ENCODE results near the gene GFI1B.

Gene GFI1B

GRCh38 chr9:132942541-132943182 is 35.8 kb upstream of the GFI1B start:
- DNase-seq (ENCODE audit: low read depth), result no peak
- TF ChIP-seq CTCF (IDR thresholded peaks at IDR 0.05; ENCODE audit: low read depth, low read length) (no peak), MYC (IDR thresholded peaks at IDR 0.05; ENCODE audit: low read depth, low read length) (no peak), MAX (IDR thresholded peaks at IDR 0.05; ENCODE audit: low read depth, low read length) (no peak), POLR2A (IDR thresholded peaks at IDR 0.05; ENCODE audit: extremely low read depth, insufficient read length) (no peak)
- H3K4me3 ChIP-seq (ENCODE audit: low read depth, low read length), result peak overlapping the region; percentile 81

GRCh38 chr9:132943651-132944293 is 34.7 kb upstream of the GFI1B start:
- TF ChIP-seq CTCF (IDR thresholded peaks at IDR 0.05; ENCODE audit: low read depth, low read length), result no peak
- peak overlapping the region; percentile 81 for H3K4me3 ChIP-seq (ENCODE audit: low read depth, low read length)
- peak; percentile 48 for DNase-seq (ENCODE audit: low read depth)

- H3K4me3 ChIP-seq (ENCODE audit: low read depth, low read length), result peak within 1 kb of the TSS; percentile 81
- TF ChIP-seq CTCF (IDR thresholded peaks at IDR 0.05; ENCODE audit: low read depth, low read length) (no peak), MYC (IDR thresholded peaks at IDR 0.05; ENCODE audit: low read depth, low read length) (peak; percentile 68), POLR2A (IDR thresholded peaks at IDR 0.05; ENCODE audit: extremely low read depth, insufficient read length) (peak; percentile 35), MAX (IDR thresholded peaks at IDR 0.05; ENCODE audit: low read depth, low read length) (peak; percentile 37; the same call in 1 of the 2 replicates)
- peak; percentile 95 for DNase-seq (ENCODE audit: low read depth)
Measured at GRCh38 chr9:132944294-132945185, 34.0 kb upstream of the GFI1B start, which contains the start of gene TSC1. TSC1 (minus strand) TSS chr9:132944616; CDS start chr9:132928872, 15,744 bp downstream.

GRCh38 chr9:132945186-132946130 is 33.0 kb upstream of the GFI1B start:
- TF ChIP-seq CTCF (IDR thresholded peaks at IDR 0.05; ENCODE audit: low read depth, low read length) (no peak), MYC (IDR thresholded peaks at IDR 0.05; ENCODE audit: low read depth, low read length) (no peak), MAX (IDR thresholded peaks at IDR 0.05; ENCODE audit: low read depth, low read length) (no peak)
- H3K4me3 ChIP-seq (ENCODE audit: low read depth, low read length), result peak overlapping the region; percentile 53
- DNase-seq (ENCODE audit: low read depth), result no peak

- no peak for DNase-seq (ENCODE audit: low read depth)
- TF ChIP-seq MAX (IDR thresholded peaks at IDR 0.05; ENCODE audit: low read depth, low read length), result no peak
- no peak for TF ChIP-seq CTCF (IDR thresholded peaks at IDR 0.05; ENCODE audit: low read depth, low read length)
- TF ChIP-seq MYC (IDR thresholded peaks at IDR 0.05; ENCODE audit: low read depth, low read length), result no peak
- no peak for TF ChIP-seq POLR2A (IDR thresholded peaks at IDR 0.05; ENCODE audit: extremely low read depth, insufficient read length)
- H3K4me3 ChIP-seq (ENCODE audit: low read depth, low read length), result no peak overlapping the region
Measured at GRCh38 chr9:132946211-132946610, 32.3 kb upstream of the GFI1B start.

Measured in NB4 (cell line).